Stimulated activated CD8-positive, alpha-beta memory T cell treated with anti-CD3 and anti-CD28 coated beads, Interleukin-4, amount 100 ng/mL, for 24 hours (primary cell): ENCODE measurements around the gene GALNT10.

ENCODE experiments used
- DNase-seq: peaks from one replicate; pipeline ENCODE4 v3.0.0-alpha.2; 2020; ENCODE audit warnings: low read depth

The GALNT10 gene

GRCh38 chr5:154265197-154265773 lies 74.8 kb downstream of the GALNT10 start:
- DNase-seq, result no peak

- DNase-seq, result no peak
Observed at GRCh38 chr5:154267516-154267915, 77.0 kb downstream of the GALNT10 start.

GRCh38 chr5:154268073-154268472 lies 77.5 kb downstream of the GALNT10 start:
- no peak for DNase-seq

GRCh38 chr5:154269414-154269813 lies 78.9 kb downstream of the GALNT10 start:
- DNase-seq, result no peak

GRCh38 chr5:154271466-154271865 lies 80.9 kb downstream of the GALNT10 start:
- no peak for DNase-seq

GRCh38 chr5:154271936-154272514 lies 81.5 kb downstream of the GALNT10 start:
- no peak for DNase-seq

GRCh38 chr5:154273028-154273617 lies 82.6 kb downstream of the GALNT10 start:
- DNase-seq, result no peak

- DNase-seq, result no peak
Observed at GRCh38 chr5:154273963-154274827, 83.7 kb downstream of the GALNT10 start.

GRCh38 chr5:154274828-154275185 lies 84.3 kb downstream of the GALNT10 start:
- no peak for DNase-seq

GRCh38 chr5:154275566-154275965 lies 85.0 kb downstream of the GALNT10 start:
- DNase-seq, result no peak

- no peak for DNase-seq
Observed at GRCh38 chr5:154276261-154276972, 85.9 kb downstream of the GALNT10 start.

- DNase-seq, result no peak
Observed at GRCh38 chr5:154276973-154277331, 86.4 kb downstream of the GALNT10 start.

- DNase-seq, result no peak
Observed at GRCh38 chr5:154277499-154277898, 87.0 kb downstream of the GALNT10 start.

GRCh38 chr5:154278186-154278585 lies 87.7 kb downstream of the GALNT10 start:
- no peak for DNase-seq

GRCh38 chr5:154278908-154279307 lies 88.4 kb downstream of the GALNT10 start:
- DNase-seq, result no peak

- no peak for DNase-seq
Observed at GRCh38 chr5:154284433-154284832, 93.9 kb downstream of the GALNT10 start.

GRCh38 chr5:154285661-154286408 lies 95.3 kb downstream of the GALNT10 start:
- no peak for DNase-seq

GRCh38 chr5:154286557-154286956 lies 96.0 kb downstream of the GALNT10 start:
- DNase-seq, result no peak

- no peak for DNase-seq
Observed at GRCh38 chr5:154287136-154287535, 96.6 kb downstream of the GALNT10 start.

GRCh38 chr5:154288145-154288544 lies 97.6 kb downstream of the GALNT10 start:
- DNase-seq, result no peak

GRCh38 chr5:154291917-154292316 lies 101.4 kb downstream of the GALNT10 start:
- DNase-seq, result no peak

GRCh38 chr5:154293219-154293618 lies 102.7 kb downstream of the GALNT10 start:
- DNase-seq, result no peak
